ENCODE data around the gene M1AP.

DNA sequence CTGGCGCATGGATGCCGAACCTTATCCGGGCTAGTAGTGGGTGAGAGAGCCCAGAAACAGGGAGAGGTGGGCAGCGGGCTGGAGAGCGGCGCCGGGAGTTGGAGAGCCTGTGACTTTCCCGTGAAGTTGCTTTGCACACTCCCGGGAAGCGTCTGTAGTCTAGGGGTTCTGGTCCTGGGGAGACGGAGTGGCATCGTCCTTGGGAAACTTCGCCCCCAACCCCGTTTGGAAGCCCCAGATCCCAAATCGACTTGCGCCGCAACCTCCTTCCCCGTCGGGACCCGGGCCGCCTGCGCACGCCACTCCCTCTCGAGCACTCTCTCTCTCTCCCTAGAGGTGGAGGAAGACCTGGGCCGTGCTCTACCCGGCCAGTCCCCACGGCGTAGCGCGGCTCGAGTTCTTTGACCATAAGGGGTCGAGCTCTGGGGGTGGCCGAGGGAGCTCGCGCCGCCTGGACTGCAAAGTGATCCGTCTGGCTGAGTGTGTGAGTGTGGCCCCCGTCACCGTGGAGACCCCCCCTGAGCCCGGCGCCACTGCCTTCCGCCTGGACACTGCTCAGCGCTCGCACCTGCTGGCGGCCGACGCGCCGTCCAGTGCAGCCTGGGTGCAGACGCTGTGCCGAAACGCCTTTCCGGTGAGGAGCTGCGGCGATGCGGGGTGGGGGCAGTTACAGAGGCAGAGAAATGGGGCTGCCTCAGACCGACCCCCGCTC is 93.2 kb downstream of the M1AP start:
- TF ChIP-seq EZH2 (IDR thresholded peaks at IDR 0.05; ENCODE audit: low read length, unreplicated experiment): no peak
- TF ChIP-seq, protein P1, sequence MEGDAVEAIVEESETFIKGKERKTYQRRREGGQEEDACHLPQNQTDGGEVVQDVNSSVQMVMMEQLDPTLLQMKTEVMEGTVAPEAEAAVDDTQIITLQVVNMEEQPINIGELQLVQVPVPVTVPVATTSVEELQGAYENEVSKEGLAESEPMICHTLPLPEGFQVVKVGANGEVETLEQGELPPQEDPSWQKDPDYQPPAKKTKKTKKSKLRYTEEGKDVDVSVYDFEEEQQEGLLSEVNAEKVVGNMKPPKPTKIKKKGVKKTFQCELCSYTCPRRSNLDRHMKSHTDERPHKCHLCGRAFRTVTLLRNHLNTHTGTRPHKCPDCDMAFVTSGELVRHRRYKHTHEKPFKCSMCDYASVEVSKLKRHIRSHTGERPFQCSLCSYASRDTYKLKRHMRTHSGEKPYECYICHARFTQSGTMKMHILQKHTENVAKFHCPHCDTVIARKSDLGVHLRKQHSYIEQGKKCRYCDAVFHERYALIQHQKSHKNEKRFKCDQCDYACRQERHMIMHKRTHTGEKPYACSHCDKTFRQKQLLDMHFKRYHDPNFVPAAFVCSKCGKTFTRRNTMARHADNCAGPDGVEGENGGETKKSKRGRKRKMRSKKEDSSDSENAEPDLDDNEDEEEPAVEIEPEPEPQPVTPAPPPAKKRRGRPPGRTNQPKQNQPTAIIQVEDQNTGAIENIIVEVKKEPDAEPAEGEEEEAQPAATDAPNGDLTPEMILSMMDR (conservative IDR thresholded peaks at IDR 0.05; ENCODE audit: low read depth, low read length): no peak
